GM23248 (cell line): ENCODE results near the gene GPC3. TPM values are rescaled to one million over a fixed set of nuclear protein-coding genes. Genes with fewer than 3 reads are reported as not detected.

Experiments used
- DNase-seq: peaks from one replicate; pipeline ENCODE4 v3.0.0-alpha.2; 2015
- H2AFZ ChIP-seq: fragments of 200-600 bp; sonication (generic); 2 replicates; pipeline ENCODE4 v1.6.1; 2016; ENCODE audit warnings: antibody characterized with exemption
- H3F3A ChIP-seq: fragments of 200-600 bp; sonication (generic); 2 replicates; pipeline ENCODE4 v1.6.1; 2016; ENCODE audit warnings: mild to moderate bottlenecking, antibody characterized with exemption, mixed run types; ENCODE audit not compliant: insufficient read depth
- H3K27ac ChIP-seq: fragments of 200-600 bp; sonication (generic); 2 replicates; pipeline ENCODE4 v1.5.1; 2016; ENCODE audit warnings: mild to moderate bottlenecking
- H3K27me3 ChIP-seq: fragments of 200-600 bp; sonication (generic); replicated peaks from 2 replicates; pipeline ENCODE4 v1.6.1; 2016; ENCODE audit warnings: mild to moderate bottlenecking; ENCODE audit not compliant: insufficient read depth
- H3K36me3 ChIP-seq: fragments of 200-600 bp; sonication (generic); 2 replicates; pipeline ENCODE4 v1.6.1; 2016; ENCODE audit warnings: low read depth, mild to moderate bottlenecking
- H3K4me1 ChIP-seq: fragments of 200-600 bp; sonication (generic); 2 replicates; pipeline ENCODE4 v1.6.1; 2016; ENCODE audit warnings: mild to moderate bottlenecking; ENCODE audit not compliant: insufficient read depth
- H3K4me2 ChIP-seq: fragments of 200-600 bp; sonication (generic); one replicate; pipeline ENCODE4 v1.6.1; 2016; ENCODE audit warnings: mild to moderate bottlenecking; ENCODE audit not compliant: unreplicated experiment
- H3K4me3 ChIP-seq: fragments of 200-600 bp; sonication (generic); 2 replicates; pipeline ENCODE4 v1.5.1; 2016; ENCODE audit warnings: mild to moderate bottlenecking
- H3K79me2 ChIP-seq: fragments of 200-600 bp; sonication (generic); 2 replicates; pipeline ENCODE4 v1.6.1; 2016; ENCODE audit warnings: mild to moderate bottlenecking; ENCODE audit not compliant: insufficient read depth
- H3K9ac ChIP-seq: fragments of 200-600 bp; sonication (generic); 2 replicates; pipeline ENCODE4 v1.6.1; 2016; ENCODE audit warnings: mild to moderate bottlenecking
- H3K9me2 ChIP-seq: fragments of 200-600 bp; sonication (generic); 2 replicates; pipeline ENCODE4 v1.6.1; 2016; ENCODE audit warnings: mixed run types, mild to moderate bottlenecking, moderate library complexity; ENCODE audit not compliant: insufficient read depth
- H3K9me3 ChIP-seq: fragments of 200-600 bp; sonication (generic); one replicate; pipeline ENCODE4 v1.6.1; 2017; ENCODE audit warnings: low read depth
- H4K20me1 ChIP-seq: fragments of 200-600 bp; sonication (generic); 2 replicates; pipeline ENCODE4 v1.6.0; 2016; ENCODE audit not compliant: insufficient read depth
- EZH2 ChIP-seq: fragments of 200-600 bp; sonication (generic); IDR thresholded peaks from 2 replicates; pipeline ENCODE4 v1.6.1; 2018; ENCODE audit warnings: antibody characterized with exemption, mild to moderate bottlenecking; ENCODE audit not compliant: insufficient read depth, poor library complexity, severe bottlenecking
- EZH2phosphoT487 ChIP-seq: fragments of 200-600 bp; sonication (generic); IDR thresholded peaks from 2 replicates; pipeline ENCODE4 v1.6.1; 2018; ENCODE audit warnings: antibody characterized with exemption, moderate library complexity, mild to moderate bottlenecking, low read depth; ENCODE audit not compliant: insufficient read depth
- WGBS, 2 experiments: methylation state at CpG; one replicate each; pipeline ENCODE4 v1.1.6; 2015 to 2017; ENCODE audit warnings: low lambda C conversion rate in 2 of 2, low coverage in 1 of 2; ENCODE audit errors: missing lambda C conversion rate in 2 of 2; 5-methylcytosine and 5-hydroxymethylcytosine counted together
- in situ Hi-C: fragments of 300-500 bp; cut with MboI; formaldehyde crosslinking; loops from 2 replicates; pipeline ENCODE4 v1.15.0; 2020
- polyA plus RNA-seq: library from polyadenylated mRNA; unstranded; fragments of >200 nt; fragmentation: Nextera tagmentation; extraction: Ambion mirVana; gene quantifications from 2 replicates; pipeline ENCODE4 v1.2.1, GENCODE V29; 2016
- total RNA-seq: library from RNA; depleted of rRNA; stranded (reverse); fragments of >200 nt; shearing (Covaris generic); gene quantifications from 2 replicates; pipeline ENCODE4 v1.2.3, GENCODE V29; 2014

The GPC3 gene
- total and polyA plus RNA-seq, 2 experiments from 2014 or later: not detected

DNA sequence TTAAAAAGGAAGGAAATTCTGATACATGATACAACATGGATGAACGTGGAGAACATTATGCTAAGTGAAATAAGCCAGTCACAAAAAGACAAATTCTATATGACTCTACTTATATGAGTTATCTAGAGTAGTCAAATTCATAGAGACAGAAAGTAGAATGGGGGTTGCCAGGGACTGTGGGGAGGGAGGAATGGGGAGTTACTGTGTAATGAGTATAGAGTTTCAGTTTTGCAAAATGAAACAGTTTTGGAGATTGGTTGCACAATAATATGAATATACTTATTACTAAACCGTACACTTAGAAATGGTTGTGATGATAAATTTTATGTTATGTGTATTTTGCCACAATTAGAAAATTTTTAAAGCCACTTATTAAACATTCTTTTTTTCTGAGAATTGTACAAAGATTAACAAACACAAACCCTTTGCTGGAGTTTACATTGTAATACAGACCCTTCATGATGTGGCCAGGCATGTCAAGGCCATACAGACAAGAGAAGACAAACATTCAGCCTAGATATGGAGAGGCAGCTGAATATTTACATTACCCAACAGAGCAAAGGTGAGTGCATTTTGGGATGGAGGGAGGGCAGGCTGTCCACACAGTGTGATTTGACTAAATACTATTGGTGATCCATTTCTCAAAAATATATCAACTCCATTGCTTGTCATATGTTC lies 21.2 kb upstream of the GPC3 start:
- H3K4me3 ChIP-seq: no peak overlapping the region
- H3K9me2 ChIP-seq: no peaks in the 10 kb centered on the region
- 56 to 62% methylated on average over 2 of the region's 2 CpGs for WGBS, 2 experiments
- no peak overlapping the region for H2AFZ ChIP-seq
- no peaks in the 10 kb centered on the region for H3K4me1 ChIP-seq
- no peaks in the 10 kb centered on the region for H3F3A ChIP-seq
- H4K20me1 ChIP-seq: no peaks in the 10 kb centered on the region
- H3K9me3 ChIP-seq: no peaks in the 10 kb centered on the region
- H3K27ac ChIP-seq: no peak overlapping the region
- no peak overlapping the region for H3K4me2 ChIP-seq
- H3K79me2 ChIP-seq: no peaks in the 10 kb centered on the region
- H3K9ac ChIP-seq: no peak overlapping the region
- no peak for TF ChIP-seq EZH2
- no peak for TF ChIP-seq EZH2phosphoT487
- DNase-seq: no peak
- in situ Hi-C loops: no loop called here
- H3K36me3 ChIP-seq: no peaks in the 10 kb centered on the region
- H3K27me3 ChIP-seq: no peaks in the 10 kb centered on the region

DNA sequence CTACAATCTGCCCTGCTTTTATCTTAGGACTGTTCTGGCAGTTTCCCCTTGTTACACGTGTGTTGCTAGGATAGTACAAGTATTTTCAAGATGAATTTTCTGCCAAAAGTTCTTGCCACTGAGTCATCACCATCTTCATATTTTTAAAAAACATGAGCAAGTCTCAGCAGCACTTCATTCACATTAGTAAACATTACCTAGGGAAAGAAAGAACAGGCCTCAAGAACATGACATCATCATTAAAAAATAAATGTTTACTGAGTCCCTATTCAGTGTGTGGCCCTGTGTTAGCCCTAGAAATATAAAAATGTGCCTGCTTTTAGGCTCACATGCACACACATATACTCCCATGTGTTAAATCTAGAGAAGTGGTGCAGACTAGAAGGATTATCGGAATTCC lies 18.7 kb upstream of the GPC3 start:
- Histone ChIP-seq H3K4me1 (no peaks in the 10 kb centered on the region), H3K4me2 (no peak overlapping the region), H2AFZ (no peak overlapping the region), H4K20me1 (no peaks in the 10 kb centered on the region), H3K4me3 (no peak overlapping the region), H3K9me2 (no peaks in the 10 kb centered on the region), H3K79me2 (no peaks in the 10 kb centered on the region), H3K9ac (no peak overlapping the region), H3K36me3 (no peaks in the 10 kb centered on the region), H3F3A (no peaks in the 10 kb centered on the region), H3K9me3 (no peaks in the 10 kb centered on the region), H3K27ac (no peak overlapping the region), H3K27me3 (no peaks in the 10 kb centered on the region)
- TF ChIP-seq EZH2phosphoT487 (no peak), EZH2 (no peak)
- in situ Hi-C loops: no loop called here
- peak; percentile 42 for DNase-seq
- WGBS, 2 experiments: 35 to 44% methylated on average over 2 of the region's 2 CpGs

DNA sequence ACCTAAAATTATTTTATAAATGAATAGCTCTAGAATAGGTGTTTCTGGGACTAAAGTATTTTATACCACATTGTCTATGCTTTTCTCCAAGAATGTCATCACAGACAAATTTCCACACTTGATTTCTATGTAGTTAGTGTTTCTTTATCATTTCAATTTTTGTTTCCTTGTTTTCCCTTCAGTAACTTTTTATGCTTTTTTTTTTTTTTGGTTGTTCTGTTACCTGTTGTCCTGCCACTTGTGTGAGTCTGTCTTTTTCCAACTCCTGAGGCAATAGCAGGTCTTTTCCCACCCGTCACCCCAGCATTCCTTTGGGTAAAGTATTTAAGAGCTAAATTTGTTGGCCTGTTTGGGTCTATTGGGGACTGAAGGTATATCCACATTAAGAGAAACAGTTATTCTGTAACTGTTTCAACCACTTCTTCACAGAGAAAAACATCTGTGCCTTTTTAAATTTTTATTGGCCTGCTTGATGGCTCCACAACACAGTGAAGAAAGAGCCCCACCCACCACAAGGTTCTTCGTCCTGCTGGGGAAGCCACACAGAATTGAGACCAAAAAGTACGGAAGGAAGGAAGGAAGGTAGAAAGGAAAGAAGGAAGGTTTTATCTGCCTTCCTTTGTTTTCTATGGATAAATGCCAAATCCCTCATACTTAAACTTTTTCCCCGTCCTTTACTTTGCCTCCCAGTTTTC lies 17.7 kb upstream of the GPC3 start:
- Histone ChIP-seq H3K9me2 (no peaks in the 10 kb centered on the region), H3K4me2 (no peak overlapping the region), H3K9me3 (no peaks in the 10 kb centered on the region), H3K36me3 (no peaks in the 10 kb centered on the region), H3F3A (no peaks in the 10 kb centered on the region), H3K4me1 (no peaks in the 10 kb centered on the region), H2AFZ (no peak overlapping the region), H3K27ac (no peak overlapping the region), H3K4me3 (no peak overlapping the region), H4K20me1 (no peaks in the 10 kb centered on the region), H3K9ac (no peak overlapping the region), H3K27me3 (no peaks in the 10 kb centered on the region), H3K79me2 (no peaks in the 10 kb centered on the region)
- DNase-seq: no peak
- TF ChIP-seq EZH2phosphoT487 (no peak), EZH2 (no peak)
- WGBS, 2 experiments: 8 to 14% methylated on average over 4 of the region's 4 CpGs
- in situ Hi-C loops: no loop called here

DNA sequence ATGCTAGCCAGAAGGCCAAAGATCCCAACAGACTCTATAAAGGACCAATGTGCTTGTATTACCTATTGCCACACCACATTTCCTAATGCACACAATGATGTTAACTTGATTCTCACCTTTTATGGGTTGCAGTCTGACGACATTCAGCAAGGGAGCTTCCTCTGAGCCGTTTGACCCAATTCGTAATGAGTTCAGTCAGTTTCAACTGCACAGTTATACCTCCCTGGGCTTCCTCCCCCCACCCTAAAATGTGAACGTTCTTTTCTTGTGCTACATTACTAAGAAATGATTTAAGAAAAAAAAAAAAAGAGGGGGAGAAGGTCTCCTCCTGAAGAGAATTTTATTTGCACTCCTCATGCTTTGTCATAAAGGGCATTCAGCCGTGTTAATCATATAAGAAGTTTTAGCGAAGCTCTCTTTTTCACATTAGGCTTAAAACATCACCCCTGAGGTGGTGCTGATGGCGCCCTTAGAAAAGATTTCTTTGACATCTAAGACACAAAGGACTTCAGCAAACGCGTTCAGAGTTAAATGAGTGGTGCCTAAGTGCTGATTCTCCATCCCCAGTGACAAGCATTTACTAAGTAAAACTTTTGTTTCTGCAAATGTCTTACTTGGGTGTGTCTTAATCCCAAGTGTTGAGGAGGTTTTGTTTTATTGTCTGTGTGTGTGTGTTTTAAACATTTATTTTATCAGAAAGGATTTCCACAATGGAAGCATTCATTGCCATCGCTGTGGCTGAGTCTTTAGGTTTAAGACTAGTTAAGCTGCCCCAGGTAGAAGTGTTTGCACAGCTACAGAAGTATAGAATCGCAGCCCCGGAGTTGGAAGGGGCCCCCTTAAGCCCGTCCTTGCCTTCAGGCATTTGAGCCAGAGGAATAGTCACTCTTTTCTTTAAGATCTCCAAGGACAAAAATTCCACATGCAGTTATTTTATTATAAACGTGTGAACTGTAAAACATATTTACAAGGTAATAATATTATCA lies 15.2 kb upstream of the GPC3 start:
- Histone ChIP-seq H3K27ac (no peak overlapping the region), H3K4me2 (no peak overlapping the region), H3K9ac (no peak overlapping the region), H3K79me2 (no peaks in the 10 kb centered on the region), H3K4me1 (no peaks in the 10 kb centered on the region), H4K20me1 (no peaks in the 10 kb centered on the region), H3K4me3 (no peak overlapping the region), H3F3A (no peaks in the 10 kb centered on the region), H3K9me2 (no peaks in the 10 kb centered on the region), H3K27me3 (no peaks in the 10 kb centered on the region), H3K9me3 (no peaks in the 10 kb centered on the region), H2AFZ (no peak overlapping the region), H3K36me3 (no peaks in the 10 kb centered on the region)
- in situ Hi-C loops: no loop called here
- 55 to 61% methylated on average over 13 to 14 of the region's 14 CpGs for WGBS, 2 experiments
- DNase-seq: no peak
- no peak for TF ChIP-seq EZH2
